Measurements from ENCODE around the gene UBE2E1.
"Not testable (repeated sequence)": the region's sequence is repeated elsewhere in the genome, so short reads cannot be mapped to it uniquely, and the experiment has no call there.

DNA sequence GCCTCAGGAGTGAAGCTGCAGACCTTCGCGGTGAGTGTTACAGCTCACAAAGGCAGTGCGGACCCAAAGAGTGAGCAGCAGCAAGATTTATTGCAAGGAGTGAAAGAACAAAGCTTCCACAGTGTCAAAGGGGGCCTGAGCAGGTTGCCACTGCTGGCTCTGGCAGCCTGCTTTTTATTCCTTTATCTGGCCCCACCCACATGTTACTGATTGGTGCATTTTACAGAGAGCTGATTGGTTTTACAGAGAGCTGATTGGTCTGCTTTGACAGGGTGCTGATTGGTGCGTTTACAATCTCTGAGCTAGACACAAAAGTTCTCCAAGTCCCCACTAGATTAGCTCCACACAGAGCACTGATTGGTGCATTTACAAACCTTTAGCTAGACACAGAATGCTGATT, 76.2 kb downstream of the UBE2E1 start:
- TF ChIP-seq POLR2A, CTCF, EP300, POLR2AphosphoS5 (IDR thresholded peaks at IDR 0.05): not testable (repeated sequence)

Data from stomach (tissue), 4 donors.